Gastroesophageal sphincter (tissue), 3 donors: ENCODE measurements around the gene ACKR2.

Experiments
- CTCF ChIP-seq, 4 experiments: fragments of 200-600 bp in 2 of 4; fragments of 450-650 bp in 2 of 4; sonication (generic) in 1 of 4; IDR thresholded peaks; one replicate each; pipeline ENCODE4 v1.5.1; 2017 to 2019; ENCODE audit warnings: antibody characterized with exemption in 4 of 4, mild to moderate bottlenecking in 2 of 4, moderate library complexity in 2 of 4
- EP300 ChIP-seq: sonication (generic); formaldehyde crosslinking; IDR thresholded peaks from one replicate; pipeline ENCODE4 v1.6.1; 2017; ENCODE audit warnings: antibody characterized with exemption, mild to moderate bottlenecking
- POLR2AphosphoS5 ChIP-seq: sonication (generic); formaldehyde crosslinking; IDR thresholded peaks from one replicate; pipeline ENCODE4 v1.6.1; 2017; ENCODE audit warnings: antibody characterized with exemption

- no peak for TF ChIP-seq CTCF (IDR thresholded peaks at IDR 0.05)
- TF ChIP-seq POLR2AphosphoS5: no peak
- TF ChIP-seq EP300: no peak
Observed at GRCh38 chr3:42904076-42904475, 94.8 kb downstream of the ACKR2 start.
